ENCODE results near the gene RPL5.

RPL5 gene

DNA sequence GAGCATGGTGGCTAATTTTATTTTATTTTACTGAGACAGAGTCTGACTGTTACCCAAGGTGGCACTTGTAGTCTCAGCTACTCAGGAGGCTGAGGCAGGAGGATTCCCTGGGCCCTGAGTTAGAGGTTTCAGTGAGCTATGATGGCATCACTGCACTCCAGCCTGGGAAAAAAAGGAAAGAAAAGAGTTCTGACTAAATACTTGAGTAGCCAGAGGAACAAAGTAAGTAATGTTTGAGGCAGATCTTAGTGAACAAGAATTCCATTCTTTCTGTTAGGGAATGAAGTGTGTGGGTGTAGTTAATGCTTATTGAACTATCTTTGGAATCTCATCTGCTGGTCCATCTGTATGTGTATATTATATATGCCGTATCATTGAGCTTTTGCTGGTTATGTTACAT lies 33.9 kb upstream of the RPL5 start:
- Histone ChIP-seq H3K9ac (ENCODE audit: low read length) (no peak overlapping the region), H3K4me2 (ENCODE audit: low read length, poor library complexity, severe bottlenecking) (no peak overlapping the region), H3K18ac (ENCODE audit: low read depth in 1 of 2, low read length in 2 of 2) (peak overlapping the region in 1 of 2 experiments; percentile 70), H2BK12ac (ENCODE audit: low read length in 2 of 2) (no peak overlapping the region), H3K4me3 (ENCODE audit: insufficient read depth in 1 of 2, low read depth in 1 of 2, low read length in 2 of 2) (no peak overlapping the region), H2BK5ac (ENCODE audit: low read depth, low read length, poor library complexity, severe bottlenecking) (no peak overlapping the region), H2BK15ac (ENCODE audit: low read depth, poor library complexity, severe bottlenecking) (no peak overlapping the region), H4K91ac (ENCODE audit: low read length) (no peak overlapping the region), H4K8ac (ENCODE audit: low read length) (no peak overlapping the region), H2AFZ (ENCODE audit: low read depth, low read length) (no peak overlapping the region), H3K4me1 (ENCODE audit: control insufficient read depth, insufficient read depth, low read depth, low read length) (no peaks in the 10 kb centered on the region), H3K23ac (ENCODE audit: low read length in 2 of 2) (no peak overlapping the region), H3K14ac (ENCODE audit: low read length in 2 of 2) (no peak overlapping the region), H3K4ac (ENCODE audit: low read depth in 1 of 2, low read length in 2 of 2) (no peak overlapping the region), H2AK5ac (ENCODE audit: low read length, severe bottlenecking) (no peak overlapping the region), H3K36me3 (ENCODE audit: control insufficient read depth in 1 of 2, insufficient read depth in 2 of 2, low read depth in 1 of 2, low read length in 2 of 2) (no peaks in the 10 kb centered on the region), H3K27me3 (ENCODE audit: control insufficient read depth in 1 of 2, insufficient read depth in 1 of 2, low read length in 2 of 2) (peaks cover 0 to 2% of the 10 kb centered on the region in 2 experiments), H3K79me1 (replicated peaks; ENCODE audit: low read length, poor library complexity, severe bottlenecking) (no peaks in the 10 kb centered on the region), H3K27ac (ENCODE audit: low read length, poor library complexity, severe bottlenecking) (no peak overlapping the region), H2BK120ac (ENCODE audit: low read depth, low read length) (no peak overlapping the region), H3K9me3 (ENCODE audit: control insufficient read depth, low read length) (no peaks in the 10 kb centered on the region)
- peak; percentile 39 for DNase-seq
- WGBS = no CpG with 5 or more reads among the region's 1 CpG

DNA sequence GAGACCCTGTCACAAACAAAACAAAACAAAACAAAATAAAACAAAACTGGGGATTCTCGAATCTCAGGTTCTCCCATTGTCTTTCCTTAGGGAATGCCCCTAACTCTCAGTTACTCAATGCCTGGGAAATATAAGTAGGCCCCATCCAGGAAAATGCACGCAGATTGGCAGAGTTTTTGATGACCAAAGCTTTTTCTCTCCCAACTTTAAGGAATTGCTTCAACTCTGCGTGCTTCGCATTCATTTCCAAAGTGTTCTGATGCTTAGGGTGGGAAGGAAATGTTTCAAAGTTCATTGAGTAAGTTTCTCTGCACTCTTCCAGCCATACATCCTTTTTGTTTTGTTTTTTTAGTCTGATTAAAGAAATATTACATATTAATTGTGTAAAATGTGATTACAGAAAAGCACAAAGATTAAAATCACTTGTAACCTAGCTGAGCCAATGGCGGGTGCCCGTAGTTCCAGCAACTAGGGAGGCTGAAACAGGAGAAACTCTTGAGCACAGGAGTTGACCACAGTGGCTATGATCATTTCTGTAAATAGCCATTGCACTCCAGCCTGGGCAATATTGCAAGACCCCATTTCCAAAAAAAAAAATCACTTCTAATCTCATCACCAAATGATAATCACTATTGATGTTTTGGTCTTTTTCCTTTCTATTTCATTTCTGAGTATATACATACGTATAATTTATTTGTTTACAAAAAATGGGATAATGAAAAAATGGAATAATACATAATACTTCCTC lies 28.5 kb upstream of the RPL5 start:
- Histone ChIP-seq H3K4me1 (ENCODE audit: control insufficient read depth, insufficient read depth, low read depth, low read length) (peaks cover 1% of the 10 kb centered on the region), H2BK12ac (ENCODE audit: low read length in 2 of 2) (no peak overlapping the region), H3K4me2 (ENCODE audit: low read length, poor library complexity, severe bottlenecking) (no peak overlapping the region), H2BK5ac (ENCODE audit: low read depth, low read length, poor library complexity, severe bottlenecking) (no peak overlapping the region), H3K14ac (ENCODE audit: low read length in 2 of 2) (no peak overlapping the region), H3K4me3 (ENCODE audit: insufficient read depth in 1 of 2, low read depth in 1 of 2, low read length in 2 of 2) (no peak overlapping the region), H2BK120ac (ENCODE audit: low read depth, low read length) (no peak overlapping the region), H2BK15ac (ENCODE audit: low read depth, poor library complexity, severe bottlenecking) (no peak overlapping the region), H3K9me3 (ENCODE audit: control insufficient read depth, low read length) (no peaks in the 10 kb centered on the region), H3K36me3 (ENCODE audit: control insufficient read depth in 1 of 2, insufficient read depth in 2 of 2, low read depth in 1 of 2, low read length in 2 of 2) (no peaks in the 10 kb centered on the region), H3K27ac (ENCODE audit: low read length, poor library complexity, severe bottlenecking) (no peak overlapping the region), H3K23ac (ENCODE audit: low read length in 2 of 2) (no peak overlapping the region), H3K27me3 (ENCODE audit: control insufficient read depth in 1 of 2, insufficient read depth in 1 of 2, low read length in 2 of 2) (no peaks in the 10 kb centered on the region), H3K9ac (ENCODE audit: low read length) (no peak overlapping the region), H4K91ac (ENCODE audit: low read length) (no peak overlapping the region), H3K79me1 (replicated peaks; ENCODE audit: low read length, poor library complexity, severe bottlenecking) (no peaks in the 10 kb centered on the region), H3K18ac (ENCODE audit: low read depth in 1 of 2, low read length in 2 of 2) (peak overlapping the region in 1 of 2 experiments; percentile 21), H2AFZ (ENCODE audit: low read depth, low read length) (no peak overlapping the region), H2AK5ac (ENCODE audit: low read length, severe bottlenecking) (no peak overlapping the region), H3K4ac (ENCODE audit: low read depth in 1 of 2, low read length in 2 of 2) (no peak overlapping the region), H4K8ac (ENCODE audit: low read length) (no peak overlapping the region)
- DNase-seq = no peak
- 100% methylated on average over 3 of the region's 7 CpGs for WGBS

DNA sequence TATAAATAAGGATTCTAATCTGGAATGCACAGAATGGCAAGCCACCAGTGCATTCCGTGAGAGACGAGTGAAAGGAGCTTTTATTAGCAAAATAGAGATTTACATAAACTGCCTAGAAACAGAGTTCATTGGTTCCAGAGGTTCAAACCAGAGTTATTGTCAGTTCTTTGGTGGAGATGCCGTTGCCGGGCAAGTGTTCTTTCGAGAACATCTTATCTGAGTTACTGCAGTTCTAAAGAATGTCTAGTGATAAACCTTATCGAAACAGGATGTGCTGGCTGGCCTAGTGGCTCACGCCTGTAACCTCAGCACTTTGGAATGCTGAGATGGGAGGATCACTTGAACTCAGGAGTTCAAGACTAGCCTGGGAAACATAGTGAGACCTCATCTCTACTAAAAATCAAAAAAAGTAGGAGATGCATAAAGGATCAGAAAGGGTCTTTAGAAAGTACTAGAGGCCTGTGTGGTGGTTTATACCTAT lies 27.1 kb upstream of the RPL5 start:
- H2BK120ac ChIP-seq (ENCODE audit: low read depth, low read length) = peak overlapping the region; percentile 82
- H2AK5ac ChIP-seq (ENCODE audit: low read length, severe bottlenecking) = no peak overlapping the region
- no peaks in the 10 kb centered on the region for H3K79me1 ChIP-seq (replicated peaks; ENCODE audit: low read length, poor library complexity, severe bottlenecking)
- no peak overlapping the region for H3K4me2 ChIP-seq (ENCODE audit: low read length, poor library complexity, severe bottlenecking)
- H3K36me3 ChIP-seq (ENCODE audit: control insufficient read depth in 1 of 2, insufficient read depth in 2 of 2, low read depth in 1 of 2, low read length in 2 of 2) = no peaks in the 10 kb centered on the region
- WGBS = 16% methylated on average over 7 of the region's 7 CpGs
- peak; percentile 98 for DNase-seq
- H3K9me3 ChIP-seq (ENCODE audit: control insufficient read depth, low read length) = no peaks in the 10 kb centered on the region
- H3K27me3 ChIP-seq (ENCODE audit: control insufficient read depth in 1 of 2, insufficient read depth in 1 of 2, low read length in 2 of 2) = no peaks in the 10 kb centered on the region
- H2BK12ac ChIP-seq (ENCODE audit: low read length in 2 of 2) = no peak overlapping the region
- H3K9ac ChIP-seq (ENCODE audit: low read length) = peak overlapping the region; percentile 60
- no peak overlapping the region for H3K14ac ChIP-seq (ENCODE audit: low read length in 2 of 2)
- no peak overlapping the region for H3K4me3 ChIP-seq (ENCODE audit: insufficient read depth in 1 of 2, low read depth in 1 of 2, low read length in 2 of 2)
- H2BK15ac ChIP-seq (ENCODE audit: low read depth, poor library complexity, severe bottlenecking) = no peak overlapping the region
- H4K8ac ChIP-seq (ENCODE audit: low read length) = no peak overlapping the region
- H3K27ac ChIP-seq (ENCODE audit: low read length, poor library complexity, severe bottlenecking) = peak overlapping the region; percentile 64
- no peak overlapping the region for H4K91ac ChIP-seq (ENCODE audit: low read length)
- H3K4me1 ChIP-seq (ENCODE audit: control insufficient read depth, insufficient read depth, low read depth, low read length) = peaks cover 1% of the 10 kb centered on the region
- no peak overlapping the region for H2AFZ ChIP-seq (ENCODE audit: low read depth, low read length)
- H3K18ac ChIP-seq (ENCODE audit: low read depth in 1 of 2, low read length in 2 of 2) = peak overlapping the region in 1 of 2 experiments; percentile 69
- no peak overlapping the region for H3K23ac ChIP-seq (ENCODE audit: low read length in 2 of 2)
- H3K4ac ChIP-seq (ENCODE audit: low read depth in 1 of 2, low read length in 2 of 2) = peak overlapping the region in 1 of 2 experiments; percentile 75
- peak overlapping the region; percentile 66 for H2BK5ac ChIP-seq (ENCODE audit: low read depth, low read length, poor library complexity, severe bottlenecking)

DNA sequence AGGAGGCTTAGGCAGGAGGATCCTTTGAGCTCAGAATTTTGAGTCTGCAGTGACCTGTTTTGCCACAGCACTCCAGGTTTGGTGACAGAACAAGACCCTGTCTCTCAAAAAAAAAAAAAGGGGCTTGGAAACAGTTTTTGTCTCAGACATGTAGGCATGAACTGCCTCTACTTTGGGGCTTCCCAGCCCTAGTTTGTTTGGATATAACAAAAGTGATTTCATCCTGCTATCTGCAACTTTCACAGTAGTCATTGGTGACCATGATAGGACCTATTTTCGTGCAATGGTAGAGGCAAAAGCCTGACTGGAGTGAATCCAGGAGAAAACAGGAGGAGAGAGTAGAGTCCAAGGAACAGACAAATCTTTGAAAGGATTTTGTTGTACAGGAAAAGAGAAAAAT lies 26.6 kb upstream of the RPL5 start:
- 59% methylated on average over 1 of the region's 1 CpG for WGBS
- H3K9ac ChIP-seq (ENCODE audit: low read length) = peak overlapping the region; percentile 60
- H3K23ac ChIP-seq (ENCODE audit: low read length in 2 of 2) = no peak overlapping the region

More for the DNA sequence above, 26.6 kb upstream of the RPL5 start:
- no peak overlapping the region for H2BK15ac ChIP-seq (ENCODE audit: low read depth, poor library complexity, severe bottlenecking)
- peak overlapping the region; percentile 64 for H3K27ac ChIP-seq (ENCODE audit: low read length, poor library complexity, severe bottlenecking)
- H4K8ac ChIP-seq (ENCODE audit: low read length) = peak overlapping the region; percentile 27
- no peak overlapping the region for H3K4me3 ChIP-seq (ENCODE audit: insufficient read depth in 1 of 2, low read depth in 1 of 2, low read length in 2 of 2)
- H2AK5ac ChIP-seq (ENCODE audit: low read length, severe bottlenecking) = peak overlapping the region; percentile 22
- H3K79me1 ChIP-seq (replicated peaks; ENCODE audit: low read length, poor library complexity, severe bottlenecking) = no peaks in the 10 kb centered on the region
- no peak overlapping the region for H4K91ac ChIP-seq (ENCODE audit: low read length)
- peak overlapping the region; percentile 82 for H2BK120ac ChIP-seq (ENCODE audit: low read depth, low read length)
- H2BK5ac ChIP-seq (ENCODE audit: low read depth, low read length, poor library complexity, severe bottlenecking) = peak overlapping the region; percentile 66
- no peaks in the 10 kb centered on the region for H3K36me3 ChIP-seq (ENCODE audit: control insufficient read depth in 1 of 2, insufficient read depth in 2 of 2, low read depth in 1 of 2, low read length in 2 of 2)
- peak overlapping the region; percentile 48 to 69 for H3K18ac ChIP-seq (ENCODE audit: low read depth in 1 of 2, low read length in 2 of 2)
- H2BK12ac ChIP-seq (ENCODE audit: low read length in 2 of 2) = peak overlapping the region; percentile 38 to 54
- H3K9me3 ChIP-seq (ENCODE audit: control insufficient read depth, low read length) = no peaks in the 10 kb centered on the region
- H3K4ac ChIP-seq (ENCODE audit: low read depth in 1 of 2, low read length in 2 of 2) = peak overlapping the region; percentile 35 to 75
- peaks cover 1% of the 10 kb centered on the region for H3K4me1 ChIP-seq (ENCODE audit: control insufficient read depth, insufficient read depth, low read depth, low read length)
- no peak overlapping the region for H3K4me2 ChIP-seq (ENCODE audit: low read length, poor library complexity, severe bottlenecking)
- DNase-seq = peak; percentile 61
- no peak overlapping the region for H2AFZ ChIP-seq (ENCODE audit: low read depth, low read length)
- no peak overlapping the region for H3K14ac ChIP-seq (ENCODE audit: low read length in 2 of 2)
- no peaks in the 10 kb centered on the region for H3K27me3 ChIP-seq (ENCODE audit: control insufficient read depth in 1 of 2, insufficient read depth in 1 of 2, low read length in 2 of 2)
